H9 (cell line): ENCODE results near the gene TFF1. TPM values are rescaled to one million over a fixed set of nuclear protein-coding genes. Genes with fewer than 3 reads are reported as not detected.

ENCODE experiments used
- DNase-seq: peaks from one replicate; pipeline ENCODE4 v3.0.0-alpha.2; 2017
- H2AFZ ChIP-seq: one replicate; pipeline ENCODE4 v1.6.1; 2013; ENCODE audit warnings: mild to moderate bottlenecking, low read length, control low read depth, moderate library complexity
- H2AK5ac ChIP-seq: 2 replicates; pipeline ENCODE4 v1.6.1; 2013; ENCODE audit warnings: low read length, control low read depth, mixed read lengths; ENCODE audit not compliant: insufficient read length
- H2BK120ac ChIP-seq: one replicate; pipeline ENCODE4 v1.6.1; 2013; ENCODE audit warnings: low read depth, mild to moderate bottlenecking, low read length, control low read depth, inconsistent platforms; ENCODE audit not compliant: poor library complexity, severe bottlenecking
- H2BK12ac ChIP-seq: 2 replicates; pipeline ENCODE4 v1.6.1; 2013; ENCODE audit warnings: low read length, control low read depth, mixed read lengths, low read depth; ENCODE audit not compliant: insufficient read length
- H2BK15ac ChIP-seq: 2 replicates; pipeline ENCODE4 v1.6.1; 2013; ENCODE audit warnings: low read depth, low read length, control low read depth
- H2BK20ac ChIP-seq: one replicate; pipeline ENCODE4 v1.6.1; 2013; ENCODE audit warnings: low read depth, mild to moderate bottlenecking, low read length, control low read depth, inconsistent platforms; ENCODE audit not compliant: poor library complexity, severe bottlenecking
- H2BK5ac ChIP-seq: 2 replicates; pipeline ENCODE4 v1.6.1; 2013; ENCODE audit warnings: low read length, control low read depth, mixed read lengths; ENCODE audit not compliant: insufficient read length
- H3K14ac ChIP-seq: 2 replicates; pipeline ENCODE4 v1.6.1; 2013; ENCODE audit warnings: low read length, control low read depth; ENCODE audit not compliant: insufficient read depth
- H3K18ac ChIP-seq: 2 replicates; pipeline ENCODE4 v1.6.1; 2013; ENCODE audit warnings: low read depth, mild to moderate bottlenecking, mixed read lengths, low read length, control low read depth; ENCODE audit not compliant: insufficient read length
- H3K23ac ChIP-seq: 2 replicates; pipeline ENCODE4 v1.6.1; 2013; ENCODE audit warnings: low read length, control low read depth, mixed read lengths, low read depth; ENCODE audit not compliant: insufficient read length
- H3K23me2 ChIP-seq: 2 replicates; pipeline ENCODE4 v1.6.1; 2013; ENCODE audit warnings: low read depth, mild to moderate bottlenecking, mixed read lengths, low read length, control low read depth; ENCODE audit not compliant: insufficient read length, poor library complexity, severe bottlenecking
- H3K27ac ChIP-seq: 2 replicates; pipeline ENCODE4 v1.5.1; 2013; ENCODE audit warnings: low read length, control low read depth, mixed read lengths, low read depth; ENCODE audit not compliant: insufficient read length
- H3K27me3 ChIP-seq: 2 replicates; pipeline ENCODE4 v1.6.1; 2013; ENCODE audit warnings: low read length, control low read depth, inconsistent platforms; ENCODE audit not compliant: insufficient read depth
- H3K4ac ChIP-seq: 2 replicates; pipeline ENCODE4 v1.6.1; 2013; ENCODE audit warnings: low read depth, mild to moderate bottlenecking, control low read depth, inconsistent platforms, low read length, moderate library complexity
- H3K4me1 ChIP-seq: 2 replicates; pipeline ENCODE4 v1.6.1; 2013; ENCODE audit warnings: low read length, control low read depth, inconsistent platforms; ENCODE audit not compliant: insufficient read depth
- H3K4me2 ChIP-seq: 2 replicates; pipeline ENCODE4 v1.6.1; 2013; ENCODE audit warnings: low read length, control low read depth, mixed read lengths; ENCODE audit not compliant: insufficient read length, insufficient read depth
- H3K56ac ChIP-seq: 2 replicates; pipeline ENCODE4 v1.6.1; 2013; ENCODE audit warnings: low read depth, mild to moderate bottlenecking, mixed read lengths, low read length, control low read depth; ENCODE audit not compliant: insufficient read length
- H3K79me1 ChIP-seq: 2 replicates; pipeline ENCODE4 v1.6.1; 2013; ENCODE audit warnings: low read depth, mild to moderate bottlenecking, moderate library complexity, low read length, control low read depth, inconsistent platforms; ENCODE audit not compliant: insufficient read depth, poor library complexity, severe bottlenecking
- H3K79me2 ChIP-seq: 2 replicates; pipeline ENCODE4 v1.6.1; 2013; ENCODE audit warnings: low read length, control low read depth, inconsistent platforms; ENCODE audit not compliant: insufficient read depth
- H3K9ac ChIP-seq: 2 replicates; pipeline ENCODE4 v1.6.1; 2013; ENCODE audit warnings: low read length, control low read depth, mixed read lengths; ENCODE audit not compliant: insufficient read length; ENCODE audit errors: extremely low read depth
- H3K9me3 ChIP-seq: one replicate; pipeline ENCODE4 v1.6.1; 2013; ENCODE audit warnings: low read depth, low read length, inconsistent platforms; ENCODE audit not compliant: control insufficient read depth
- H3T11ph ChIP-seq: one replicate; pipeline ENCODE4 v1.6.1; 2013; ENCODE audit warnings: mild to moderate bottlenecking, low read length, control low read depth, inconsistent platforms
- H4K20me1 ChIP-seq: one replicate; pipeline ENCODE4 v1.6.1; 2013; ENCODE audit not compliant: control insufficient read depth, insufficient read length, insufficient read depth
- H4K5ac ChIP-seq: 2 replicates; pipeline ENCODE4 v1.6.1; 2013; ENCODE audit warnings: low read depth, mild to moderate bottlenecking, mixed read lengths, low read length, control low read depth; ENCODE audit not compliant: insufficient read length
- H4K8ac ChIP-seq: replicated peaks from 2 replicates; pipeline ENCODE4 v1.6.1; 2013; ENCODE audit warnings: low read length, control low read depth, mixed read lengths, low read depth; ENCODE audit not compliant: insufficient read length
- H4K91ac ChIP-seq: 2 replicates; pipeline ENCODE4 v1.6.1; 2013; ENCODE audit warnings: low read depth, mild to moderate bottlenecking, moderate library complexity, mixed read lengths, low read length, control low read depth; ENCODE audit not compliant: insufficient read length
- H3K27ac Mint-ChIP-seq, 3 experiments: 2 replicates in 2 of 3; 3 replicates in 1 of 3; pipeline ENCODE4 v1.8.0; 2020 to 2021; ENCODE audit warnings: mixed read lengths in 3 of 3, mild to moderate bottlenecking in 1 of 3, moderate library complexity in 1 of 3
- H3K27me3 Mint-ChIP-seq: 2 replicates; pipeline ENCODE4 v1.8.0; 2021; ENCODE audit warnings: low read depth, mild to moderate bottlenecking, moderate library complexity, mixed read lengths
- H3K36me3 Mint-ChIP-seq, 3 experiments: 2 replicates in 2 of 3; 3 replicates in 1 of 3; pipeline ENCODE4 v1.8.0; 2020 to 2021; ENCODE audit warnings: low read depth in 3 of 3, mixed read lengths in 3 of 3; ENCODE audit not compliant: insufficient read depth in 1 of 3
- H3K4me1 Mint-ChIP-seq, 2 experiments: 2 replicates each; pipeline ENCODE4 v1.8.0; 2020; ENCODE audit warnings: mixed read lengths in 2 of 2
- H3K4me3 Mint-ChIP-seq, 2 experiments: 2 replicates in 1 of 2; 3 replicates in 1 of 2; pipeline ENCODE4 v1.8.0; 2020 to 2021; ENCODE audit warnings: mild to moderate bottlenecking in 2 of 2, mixed read lengths in 2 of 2, moderate library complexity in 1 of 2
- H3K9me3 Mint-ChIP-seq, 2 experiments: 2 replicates in 1 of 2; 3 replicates in 1 of 2; pipeline ENCODE4 v1.8.0; 2020; ENCODE audit warnings: mild to moderate bottlenecking in 2 of 2, mixed read lengths in 2 of 2, moderate library complexity in 1 of 2
- CTCF ChIP-seq: fragments of 200-600 bp; sonication (generic); conservative IDR thresholded peaks from 3 replicates; pipeline ENCODE4 v1.8.0; 2021; ENCODE audit warnings: antibody characterized with exemption, mild to moderate bottlenecking
- WGBS: extraction: QIAGEN DNeasy Blood & Tissue Kit; methylation state at CpG from one replicate; pipeline ENCODE4 v1.1.7; 2013; ENCODE audit warnings: missing lambda C conversion rate, low lambda C conversion rate, mixed read lengths; ENCODE audit not compliant: insufficient read length; ENCODE audit errors: extremely low coverage; 5-methylcytosine and 5-hydroxymethylcytosine counted together
- total RNA-seq: library from RNA; stranded (reverse); gene quantifications from 2 replicates; pipeline ENCODE4 v1.2.1, GENCODE V29; 2021

The TFF1 gene
- total RNA-seq, 1 experiment from 2014 or later: not detected

DNA sequence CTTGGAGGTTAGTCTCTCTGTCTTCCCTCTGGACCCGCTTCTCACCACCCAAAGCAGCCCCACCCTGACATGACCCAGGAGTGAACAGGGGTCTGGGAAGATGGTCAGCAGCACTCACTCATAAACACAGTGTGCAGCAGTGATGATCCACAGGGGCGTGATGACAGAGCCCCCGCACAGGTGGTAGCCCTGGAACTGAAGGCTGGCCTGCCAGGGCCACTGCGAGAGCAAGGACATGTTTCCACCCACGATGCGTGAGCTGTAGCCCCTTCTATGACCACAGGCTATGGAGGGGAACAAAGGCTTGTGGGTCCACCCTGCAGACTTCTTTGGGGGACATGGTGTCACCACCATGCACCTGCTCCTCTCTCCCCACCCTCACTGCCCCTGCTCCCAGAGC lies 16.6 kb upstream of the TFF1 start:
- Histone ChIP-seq H2BK20ac (no peak overlapping the region), H3K9ac (no peak overlapping the region), H2BK15ac (no peak overlapping the region), H3K23ac (no peak overlapping the region), H4K8ac (no peak overlapping the region), H3K18ac (no peak overlapping the region), H2BK120ac (no peak overlapping the region), H3K27me3 (no peaks in the 10 kb centered on the region), H3K56ac (no peak overlapping the region), H2AFZ (no peak overlapping the region), H3K9me3 (no peaks in the 10 kb centered on the region), H3T11ph (no peak overlapping the region), H3K4me2 (no peak overlapping the region), H4K5ac (no peak overlapping the region), H3K23me2 (no peaks in the 10 kb centered on the region), H3K4me1 (no peaks in the 10 kb centered on the region), H4K20me1 (peaks cover 2% of the 10 kb centered on the region), H3K14ac (no peak overlapping the region), H3K79me1 (no peaks in the 10 kb centered on the region), H3K27ac (no peak overlapping the region), H4K91ac (no peak overlapping the region), H2AK5ac (no peak overlapping the region), H2BK5ac (no peak overlapping the region), H3K79me2 (no peaks in the 10 kb centered on the region), H2BK12ac (no peak overlapping the region), H3K4ac (no peak overlapping the region)
- peaks cover 6 to 14% of the 10 kb centered on the region in 2 experiments for H3K9me3 Mint-ChIP-seq
- DNase-seq: no peak
- peaks cover 16 to 17% of the 10 kb centered on the region in 2 experiments for H3K4me1 Mint-ChIP-seq
- H3K27ac Mint-ChIP-seq: no peak overlapping the region; a peak in 1 of 7 replicates
- no peak overlapping the region for H3K4me3 Mint-ChIP-seq
- no peak for TF ChIP-seq CTCF
- peaks cover 0 to 11% (median 0%) of the 10 kb centered on the region in 3 experiments; a peak in 3 of 7 replicates for H3K36me3 Mint-ChIP-seq
- H3K27me3 Mint-ChIP-seq: peaks cover 9% of the 10 kb centered on the region
- WGBS: no CpG with 5 or more reads among the region's 6 CpGs
